ENCODE results near the gene URAD. TPM values are rescaled to one million over a fixed set of nuclear protein-coding genes. Genes with fewer than 3 reads are reported as not detected.
"Not testable (repeated sequence)": the region's sequence is repeated elsewhere in the genome, so short reads cannot be mapped to it uniquely, and the experiment has no call there.

URAD gene, protein sequence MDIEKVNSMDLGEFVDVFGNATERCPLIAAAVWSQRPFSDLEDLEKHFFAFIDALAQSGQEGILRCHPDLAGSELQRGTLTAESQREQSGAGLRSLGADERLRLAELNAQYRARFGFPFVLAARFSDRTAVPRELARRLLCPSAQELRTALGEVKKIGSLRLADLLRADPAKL
- total RNA-seq: not detected in 2 replicates

DNA sequence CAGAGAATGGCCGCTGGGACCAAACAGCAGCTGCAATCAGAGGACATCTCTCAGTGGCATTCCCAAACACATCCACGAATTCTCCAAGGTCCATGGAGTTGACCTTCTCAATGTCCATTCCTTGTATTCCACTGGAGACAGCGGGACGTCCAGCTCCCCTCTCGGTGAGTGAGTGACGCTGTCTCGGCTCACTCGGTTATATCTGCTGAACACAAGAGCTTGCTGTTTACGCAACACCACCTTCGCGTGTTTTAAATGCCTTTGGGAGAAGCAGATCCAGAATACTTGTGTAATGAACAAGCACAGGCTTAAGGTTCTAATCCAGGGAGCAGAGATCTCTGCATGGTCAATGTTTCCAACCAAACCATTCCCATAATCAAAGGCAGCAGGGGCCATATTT, at the start of gene URAD:
TSS of gene URAD (minus strand) at position 174 of the 400 bp plus-strand sequence. CDS start at position 118, 56 bp downstream.
- DNase-seq (ENCODE audit: extremely low read depth, low read depth, low spot score): no peak

DNA sequence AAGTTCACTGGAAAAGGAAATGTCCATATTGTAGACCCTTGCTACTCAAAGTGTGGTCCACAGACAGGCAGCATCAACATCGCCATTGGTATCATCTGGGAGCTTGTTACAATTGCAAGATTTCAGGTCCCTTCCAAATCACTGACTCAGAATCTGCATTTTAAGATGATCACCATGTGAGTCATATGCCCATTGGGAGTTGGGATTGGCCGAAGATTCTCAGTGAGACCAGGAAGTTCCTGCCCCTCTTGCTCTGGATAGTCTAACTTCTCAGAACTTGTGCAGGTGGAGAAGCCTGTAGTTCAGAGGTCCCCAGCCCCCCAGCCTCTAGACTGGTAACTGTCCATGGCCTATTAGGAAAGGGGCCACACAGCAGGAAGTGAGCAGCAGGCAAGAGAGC, 48.9 kb upstream of the URAD start:
- no peak for DNase-seq (ENCODE audit: extremely low read depth, low read depth, low spot score)

- DNase-seq (ENCODE audit: extremely low read depth, low read depth, low spot score): no peak
Measured at GRCh38 chr13:28035146-28035782, 46.8 kb upstream of the URAD start.

DNA sequence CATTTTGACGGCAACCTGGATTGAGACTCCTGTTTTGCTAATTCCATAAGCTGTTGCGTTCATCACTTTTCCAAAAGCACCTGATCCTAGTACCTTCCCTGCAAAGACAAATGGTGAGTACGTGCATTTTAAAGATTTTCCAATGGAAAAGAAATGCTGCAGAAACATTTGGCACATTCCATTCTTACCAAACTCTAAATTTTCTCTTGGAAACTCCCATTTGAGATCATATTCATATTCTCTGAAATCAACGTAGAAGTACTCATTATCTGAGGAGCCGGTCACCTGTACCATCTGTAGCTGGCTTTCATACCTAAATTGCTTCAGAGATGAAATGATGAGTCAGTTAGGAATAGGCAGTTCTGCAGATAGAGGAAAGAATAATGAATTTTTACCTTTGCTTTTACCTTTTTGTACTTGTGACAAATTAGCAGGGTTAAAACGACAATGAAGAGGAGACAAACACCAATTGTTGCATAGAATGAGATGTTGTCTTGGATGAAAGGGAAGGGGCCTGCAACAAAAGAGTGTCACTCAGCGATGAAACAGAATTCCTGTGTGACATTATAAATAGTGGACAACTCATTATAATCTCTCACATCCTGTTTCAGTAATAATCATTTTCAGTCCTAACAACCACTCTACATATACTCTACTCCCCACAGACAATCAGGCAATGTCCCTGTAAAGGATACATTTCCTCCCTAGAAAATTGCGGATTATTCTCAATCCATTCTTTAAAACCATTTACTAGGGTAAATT, 45.6 kb upstream of the URAD start:
- no peak for DNase-seq (ENCODE audit: extremely low read depth, low read depth, low spot score)

GRCh38 chr13:28032438-28032837, 43.9 kb upstream of the URAD start:
- not testable (repeated sequence) for DNase-seq (ENCODE audit: extremely low read depth, low read depth, low spot score)

GRCh38 chr13:28031896-28032288, 43.4 kb upstream of the URAD start:
- DNase-seq (ENCODE audit: extremely low read depth, low read depth, low spot score): no peak

GRCh38 chr13:28031220-28031895, 42.9 kb upstream of the URAD start:
- no peak for DNase-seq (ENCODE audit: extremely low read depth, low read depth, low spot score)

DNA sequence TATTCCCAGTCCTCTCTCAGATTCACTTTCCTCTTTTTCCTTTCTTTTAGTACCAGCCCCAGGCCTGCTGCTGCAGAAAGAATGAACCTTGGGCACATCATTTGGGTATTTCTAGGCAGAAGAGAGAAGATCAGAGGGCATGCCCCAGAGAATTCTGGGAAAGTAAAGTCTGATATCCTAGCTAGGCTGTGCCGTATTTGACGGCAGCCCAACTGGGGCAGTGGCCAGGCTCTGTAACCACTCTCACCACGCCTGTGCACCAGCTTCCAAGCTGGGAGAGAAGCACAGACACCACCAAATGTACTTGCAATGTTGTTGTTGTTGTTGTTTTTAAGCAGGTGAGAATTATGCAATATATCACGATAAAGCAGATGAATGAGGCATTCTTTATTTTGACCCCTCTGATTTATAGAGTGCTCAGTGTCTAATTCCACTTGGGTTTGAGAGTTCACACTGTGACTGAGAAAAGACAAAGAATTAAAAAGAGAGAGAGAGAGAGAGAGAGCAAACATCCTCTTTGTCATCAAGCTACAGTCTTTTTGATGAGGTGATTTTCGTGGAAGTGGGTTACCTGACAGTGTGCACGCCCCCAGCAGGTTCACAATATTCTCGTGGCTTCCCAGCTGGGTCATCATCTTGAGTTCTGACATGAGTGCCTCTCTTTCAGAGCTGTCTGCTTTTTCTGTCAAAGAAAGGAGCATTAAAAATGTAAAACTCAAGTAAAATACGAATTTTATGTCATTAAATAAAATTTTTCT, 39.3 kb upstream of the URAD start:
- DNase-seq (ENCODE audit: extremely low read depth, low read depth, low spot score): no peak

GRCh38 chr13:28027071-28027470, 38.6 kb upstream of the URAD start:
- no peak for DNase-seq (ENCODE audit: extremely low read depth, low read depth, low spot score)

DNA sequence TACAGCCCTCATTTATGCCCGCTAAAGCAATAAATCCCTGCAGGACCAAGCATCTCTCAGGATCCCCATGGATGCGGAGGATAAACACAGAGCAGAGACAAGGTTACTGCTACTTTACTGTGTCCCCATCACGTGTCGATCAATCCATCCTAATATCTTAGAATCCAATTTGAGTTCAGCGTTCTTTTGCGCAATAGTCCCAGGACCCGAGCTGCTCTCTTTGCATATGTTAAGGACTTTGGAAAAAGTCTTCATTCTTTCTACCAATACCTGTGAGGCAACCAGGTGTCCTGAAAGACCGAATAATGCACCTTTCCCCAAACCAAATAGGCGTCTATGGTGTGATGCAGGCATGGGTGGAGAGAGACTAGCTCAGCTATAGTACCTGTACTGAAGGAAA, 38.0 kb upstream of the URAD start:
- DNase-seq (ENCODE audit: extremely low read depth, low read depth, low spot score): no peak

DNA sequence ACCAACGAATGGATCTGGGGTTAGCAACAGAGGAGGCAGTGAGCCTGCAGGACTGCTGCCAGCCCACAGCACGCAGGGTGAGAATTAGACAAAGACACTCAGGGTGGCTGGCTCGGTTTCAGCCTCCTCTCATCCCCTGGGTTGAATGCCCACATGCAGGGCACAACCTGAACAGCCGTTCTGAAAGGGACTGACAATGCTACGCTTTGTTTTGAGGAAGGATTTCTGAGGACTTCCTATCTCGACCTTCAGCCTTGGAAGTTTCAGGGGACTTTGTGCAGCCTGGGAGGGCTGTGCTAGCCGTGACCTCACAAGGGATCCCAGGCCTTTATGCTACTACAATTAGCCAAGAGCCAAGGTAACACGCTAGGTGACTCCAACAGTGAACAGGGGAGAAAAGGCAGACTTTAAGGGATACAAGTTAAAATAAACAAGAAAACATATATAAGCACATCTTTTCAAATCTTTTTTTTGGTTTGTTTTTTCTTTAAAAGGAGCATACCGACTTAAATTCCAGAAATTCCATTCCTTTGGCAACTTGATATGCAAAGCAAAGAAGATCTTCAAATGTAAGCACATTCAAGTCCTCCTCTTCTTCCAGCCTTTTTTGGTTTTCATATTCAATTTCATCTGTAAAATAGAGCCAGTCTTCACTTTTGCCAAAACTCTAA, 34.5 kb upstream of the URAD start:
- no peak for DNase-seq (ENCODE audit: extremely low read depth, low read depth, low spot score)

GRCh38 chr13:28014301-28014700, 25.8 kb upstream of the URAD start:
- DNase-seq (ENCODE audit: extremely low read depth, low read depth, low spot score): no peak

DNA sequence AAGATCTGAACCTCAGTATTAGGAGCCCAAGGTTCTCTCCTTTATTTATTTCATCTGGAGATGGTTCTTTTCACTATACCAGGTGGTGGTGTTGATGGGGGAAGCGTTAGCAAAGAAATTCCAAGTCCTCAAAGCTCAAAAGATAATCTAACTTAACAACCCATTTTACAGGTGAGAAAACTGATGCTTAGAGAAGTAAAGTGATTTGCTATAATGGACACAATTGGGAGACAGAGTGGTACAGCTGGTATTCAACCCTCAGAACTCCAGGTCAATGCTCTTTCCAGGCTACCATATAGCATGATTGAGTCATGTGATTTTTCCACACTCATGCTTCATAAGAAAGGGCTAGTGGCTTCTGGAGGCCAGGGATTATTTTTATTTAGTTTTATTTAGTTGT, 25.0 kb upstream of the URAD start:
- DNase-seq (ENCODE audit: extremely low read depth, low read depth, low spot score): no peak

DNA sequence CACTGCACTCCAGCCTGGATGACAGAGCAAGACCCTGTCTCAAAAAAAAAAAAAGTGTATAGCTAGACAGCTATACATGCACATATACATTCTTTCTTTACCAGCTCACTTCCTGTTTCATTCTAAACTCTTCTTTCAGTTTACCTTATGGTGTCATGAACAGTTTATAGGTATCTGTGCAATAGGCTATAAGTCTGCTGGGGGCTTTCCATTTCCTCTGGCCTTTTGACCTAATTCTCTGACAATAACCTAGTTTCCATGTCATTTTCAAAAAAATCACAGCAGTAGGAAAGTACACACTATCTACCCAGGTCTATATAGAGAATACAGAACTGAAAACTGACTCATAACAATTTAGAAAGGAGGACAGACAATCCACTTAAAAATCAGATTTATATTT, 24.4 kb upstream of the URAD start:
- DNase-seq (ENCODE audit: extremely low read depth, low read depth, low spot score): no peak

DNA sequence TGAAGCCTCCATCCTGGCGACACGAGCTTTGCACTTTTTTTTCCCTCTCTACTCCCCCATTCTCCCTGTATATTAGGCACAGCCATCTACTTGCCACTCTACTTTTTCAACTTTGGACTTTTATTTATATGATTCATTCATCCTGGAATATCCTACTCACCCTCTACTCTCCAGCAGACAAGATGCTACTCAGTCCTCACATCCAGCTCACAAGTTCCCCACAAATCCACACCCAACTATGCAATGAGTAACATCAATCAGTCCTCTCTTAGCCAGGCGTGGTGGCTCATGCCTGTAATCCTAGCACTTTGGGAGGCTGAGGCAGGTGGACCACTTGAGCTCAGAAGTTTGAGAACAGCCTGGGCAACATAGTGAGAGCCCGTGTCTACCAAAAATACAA, 23.9 kb upstream of the URAD start:
- DNase-seq (ENCODE audit: extremely low read depth, low read depth, low spot score): no peak

- no peak for DNase-seq (ENCODE audit: extremely low read depth, low read depth, low spot score)
Measured at GRCh38 chr13:28010046-28010445, 21.6 kb upstream of the URAD start.

DNA sequence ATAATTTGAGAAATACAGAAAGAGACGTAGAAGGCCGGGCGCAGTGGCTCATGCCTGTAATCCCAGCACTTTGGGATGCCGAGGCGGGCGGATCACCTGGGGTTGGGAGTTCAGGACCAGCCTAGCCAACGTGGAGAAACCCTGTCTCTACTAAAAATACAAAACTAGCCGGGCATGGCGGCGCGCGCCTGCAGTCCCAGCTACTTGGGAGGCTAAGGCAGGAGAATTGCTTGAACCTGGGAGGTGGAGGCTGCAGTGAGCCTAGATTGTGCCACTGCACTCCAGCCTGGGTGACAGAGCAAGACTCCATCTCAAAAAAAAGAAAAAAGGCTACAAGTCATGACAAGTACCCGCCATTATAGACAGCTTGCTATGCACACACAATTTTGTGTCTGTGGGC, 16.5 kb upstream of the URAD start:
- DNase-seq (ENCODE audit: extremely low read depth, low read depth, low spot score): not testable (repeated sequence)

GRCh38 chr13:28002886-28003698, 14.6 kb upstream of the URAD start:
- no peak for DNase-seq (ENCODE audit: extremely low read depth, low read depth, low spot score)

GRCh38 chr13:28001837-28002473, 13.5 kb upstream of the URAD start:
- no peak for DNase-seq (ENCODE audit: extremely low read depth, low read depth, low spot score)

Data from glomerular endothelial cell (primary cell).